H7 (cell line): Measurements from ENCODE around the gene CFAP52. TPM values are rescaled to one million over a fixed set of nuclear protein-coding genes. Genes with fewer than 3 reads are reported as not detected.

Experiments
- DNase-seq: peaks from one replicate; pipeline ENCODE4 v3.0.0; 2012
- H3K27me3 ChIP-seq: 2 replicates; pipeline ENCODE4 v1.6.0; 2011; ENCODE audit warnings: mild to moderate bottlenecking, low read length; ENCODE audit not compliant: control insufficient read depth, insufficient read depth
- H3K36me3 ChIP-seq: replicated peaks from 2 replicates; pipeline ENCODE4 v1.5.1; 2011; ENCODE audit warnings: low read length; ENCODE audit not compliant: control insufficient read depth, insufficient read depth
- H3K4me3 ChIP-seq: 2 replicates; pipeline ENCODE4 v1.5.1; 2011; ENCODE audit warnings: low read depth, mild to moderate bottlenecking, control low read depth, low read length, moderate library complexity; ENCODE audit not compliant: insufficient read depth
- total RNA-seq: library from RNA; depleted of rRNA; stranded (reverse); fragments of >200 nt; shearing (Covaris generic); gene quantifications from 2 replicates; pipeline ENCODE4 v1.2.3, GENCODE V29; 2014; rRNA removed

Gene CFAP52, protein sequence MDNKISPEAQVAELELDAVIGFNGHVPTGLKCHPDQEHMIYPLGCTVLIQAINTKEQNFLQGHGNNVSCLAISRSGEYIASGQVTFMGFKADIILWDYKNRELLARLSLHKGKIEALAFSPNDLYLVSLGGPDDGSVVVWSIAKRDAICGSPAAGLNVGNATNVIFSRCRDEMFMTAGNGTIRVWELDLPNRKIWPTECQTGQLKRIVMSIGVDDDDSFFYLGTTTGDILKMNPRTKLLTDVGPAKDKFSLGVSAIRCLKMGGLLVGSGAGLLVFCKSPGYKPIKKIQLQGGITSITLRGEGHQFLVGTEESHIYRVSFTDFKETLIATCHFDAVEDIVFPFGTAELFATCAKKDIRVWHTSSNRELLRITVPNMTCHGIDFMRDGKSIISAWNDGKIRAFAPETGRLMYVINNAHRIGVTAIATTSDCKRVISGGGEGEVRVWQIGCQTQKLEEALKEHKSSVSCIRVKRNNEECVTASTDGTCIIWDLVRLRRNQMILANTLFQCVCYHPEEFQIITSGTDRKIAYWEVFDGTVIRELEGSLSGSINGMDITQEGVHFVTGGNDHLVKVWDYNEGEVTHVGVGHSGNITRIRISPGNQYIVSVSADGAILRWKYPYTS
- total RNA-seq, result not detected in 2 replicates

DNA sequence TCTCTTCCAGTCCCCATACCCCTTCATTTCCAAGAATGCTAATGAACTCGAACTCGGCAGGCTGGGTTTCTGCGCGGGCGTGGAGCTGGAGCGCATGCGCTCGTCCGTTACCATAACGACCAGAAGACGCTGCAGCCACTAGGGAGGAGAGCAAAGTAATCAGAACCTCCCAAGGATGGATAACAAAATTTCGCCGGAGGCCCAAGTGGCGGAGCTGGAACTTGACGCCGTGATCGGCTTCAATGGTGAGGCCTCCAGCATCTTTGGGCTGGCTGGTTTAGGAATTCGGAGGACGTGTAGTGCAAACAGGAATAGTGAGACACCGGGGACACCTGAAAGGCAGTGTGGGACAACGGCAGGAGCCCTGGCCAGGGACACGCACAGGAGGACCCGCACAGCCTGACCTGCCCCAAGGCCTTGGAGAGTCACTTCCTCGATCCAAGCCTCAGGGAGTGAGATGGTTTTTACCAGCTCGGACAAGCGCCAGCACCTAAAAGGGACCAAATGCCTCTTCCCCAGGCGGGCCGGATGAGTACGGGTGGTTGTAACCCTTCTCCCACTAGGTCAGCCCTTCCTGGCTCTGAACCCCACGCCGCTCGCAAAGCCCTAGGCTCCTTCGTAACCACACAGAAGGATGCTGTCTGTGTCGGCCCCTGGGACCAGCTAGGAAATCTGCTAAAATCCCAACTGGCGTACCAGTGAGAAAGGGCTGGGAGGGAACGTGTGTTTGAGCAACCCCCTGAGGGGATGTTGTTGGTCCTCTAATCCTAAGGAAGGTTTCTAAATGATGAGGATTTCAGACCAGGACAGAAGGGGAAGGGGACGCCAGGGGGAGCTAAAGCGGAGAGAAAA is at the start of gene CFAP52:
CFAP52 (plus strand) TSS at position 122 of the 852 bp plus-strand sequence; CDS start at position 176, 54 bp downstream.
- H3K36me3 ChIP-seq, result no peaks in the 10 kb centered on the region
- H3K27me3 ChIP-seq, result no peaks in the 10 kb centered on the region
- peak; percentile 88 for DNase-seq
- peak within 1 kb of the TSS; percentile 86 for H3K4me3 ChIP-seq

DNA sequence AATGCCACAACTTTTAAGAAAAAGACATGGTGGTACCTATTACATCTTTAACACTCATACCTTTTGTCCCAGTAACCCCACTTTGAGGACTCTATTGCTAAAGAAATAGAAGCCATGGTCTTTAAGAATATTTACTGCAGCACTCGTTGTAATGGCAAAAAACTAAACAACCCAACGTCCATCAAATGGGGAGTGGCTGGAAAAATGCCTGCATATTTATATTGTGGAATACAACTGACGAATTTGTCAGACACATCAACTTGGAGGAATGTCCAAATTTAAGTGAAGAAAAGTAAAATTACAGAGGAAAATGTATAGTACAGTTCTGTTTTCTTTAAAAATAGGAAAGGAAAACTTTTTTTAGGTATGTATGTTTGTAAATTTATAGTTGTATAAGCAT is 48.7 kb upstream of the CFAP52 start:
- DNase-seq, result no peak
- H3K4me3 ChIP-seq, result no peak overlapping the region

DNA sequence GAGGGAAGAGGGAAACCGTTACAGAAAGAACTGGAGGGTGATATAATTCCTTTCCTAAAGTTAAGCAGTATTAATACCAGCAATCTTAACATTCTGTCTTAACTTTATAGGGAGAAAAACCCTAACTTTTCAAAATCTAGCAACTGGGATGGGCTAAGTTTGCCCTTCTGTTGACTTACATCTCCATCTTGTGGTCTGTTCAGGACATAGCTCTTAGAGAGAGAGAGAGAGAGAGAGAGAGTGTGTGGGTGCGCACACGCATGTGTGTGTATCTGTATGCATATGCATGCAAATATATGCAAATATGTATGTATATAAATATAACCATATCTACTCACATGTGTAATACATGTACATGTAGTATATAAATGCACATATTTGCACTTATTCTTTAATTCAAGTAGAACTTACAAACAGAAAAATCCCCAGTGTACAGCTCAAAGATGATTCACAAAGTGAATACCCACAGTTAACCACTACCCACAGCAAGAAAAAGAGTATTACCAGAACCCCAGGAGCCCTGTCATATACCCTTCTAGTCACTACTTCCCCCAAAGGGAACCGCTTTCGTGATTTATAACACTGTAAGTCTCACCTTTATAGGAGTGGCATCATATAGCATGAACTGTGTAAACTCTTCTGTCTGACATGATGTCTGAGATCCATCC is 47.3 kb upstream of the CFAP52 start:
- DNase-seq, result peak; percentile 63
- Histone ChIP-seq H3K36me3 (no peaks in the 10 kb centered on the region), H3K27me3 (no peaks in the 10 kb centered on the region), H3K4me3 (no peak overlapping the region)

More for the DNA sequence above, 48.7 kb upstream of the CFAP52 start:
- no peaks in the 10 kb centered on the region for H3K36me3 ChIP-seq
- no peaks in the 10 kb centered on the region for H3K27me3 ChIP-seq

DNA sequence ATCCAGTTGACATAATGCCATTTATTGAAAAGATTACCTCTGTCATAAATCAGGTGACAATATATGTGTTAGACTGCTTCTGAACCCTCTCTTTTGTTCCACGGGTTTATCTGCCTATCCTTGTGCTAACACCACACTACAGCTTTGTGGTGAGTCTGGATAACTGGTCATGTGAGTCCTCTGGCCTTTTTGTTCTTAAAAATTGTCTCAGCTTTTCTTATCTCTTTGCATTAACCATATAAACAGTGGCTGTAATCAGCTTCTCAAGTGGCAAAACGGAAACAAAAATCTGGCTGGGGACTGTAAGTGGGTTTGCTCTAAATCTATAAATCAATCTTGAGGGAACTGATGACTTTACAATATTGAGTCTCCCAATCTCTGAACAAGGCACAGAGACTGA is 45.4 kb upstream of the CFAP52 start:
- no peak for DNase-seq

DNA sequence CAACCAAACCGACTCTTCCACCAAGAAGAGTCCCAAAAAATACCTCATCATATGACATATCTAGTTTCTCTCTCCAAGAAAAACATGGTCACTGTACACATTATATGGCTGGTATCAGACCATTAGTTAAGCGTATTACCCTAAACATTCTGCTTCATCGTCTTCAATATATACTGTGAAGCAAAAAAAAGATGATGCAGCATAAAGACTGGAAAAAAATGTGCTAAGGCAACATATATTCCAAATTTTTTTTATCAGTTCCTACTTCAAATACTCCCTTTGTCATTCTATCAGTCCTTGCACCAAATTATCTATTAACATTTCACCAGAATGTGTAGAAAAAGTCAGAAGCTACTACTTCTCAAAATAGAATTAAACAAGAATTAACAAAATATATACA is 43.7 kb upstream of the CFAP52 start:
- no peak for DNase-seq
- no peak overlapping the region for H3K4me3 ChIP-seq
- no peaks in the 10 kb centered on the region for H3K27me3 ChIP-seq
- no peaks in the 10 kb centered on the region for H3K36me3 ChIP-seq

More for the DNA sequence above, 45.4 kb upstream of the CFAP52 start:
- Histone ChIP-seq H3K27me3 (no peaks in the 10 kb centered on the region), H3K36me3 (no peaks in the 10 kb centered on the region), H3K4me3 (no peak overlapping the region)

DNA sequence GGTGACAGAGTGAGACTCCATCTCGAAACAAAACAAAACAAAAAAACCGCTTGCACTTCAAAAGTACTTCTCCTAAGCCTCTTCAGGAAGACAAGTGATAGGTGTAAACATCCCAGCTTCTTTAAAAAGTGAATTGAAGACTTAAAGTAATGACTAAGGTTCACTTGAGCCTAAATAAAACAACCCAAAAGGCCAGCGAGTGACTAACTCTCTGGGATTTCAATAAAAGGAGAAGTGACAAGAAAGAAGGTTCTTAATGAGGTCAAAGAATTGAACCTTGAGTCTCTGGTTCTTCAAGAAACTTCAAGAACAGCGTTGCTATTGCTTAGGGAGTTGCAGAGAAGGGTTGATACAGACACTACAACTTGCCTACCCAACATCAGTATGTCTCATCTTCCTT is 43.0 kb upstream of the CFAP52 start:
- DNase-seq, result no peak
- Histone ChIP-seq H3K27me3 (no peaks in the 10 kb centered on the region), H3K4me3 (no peak overlapping the region)

DNA sequence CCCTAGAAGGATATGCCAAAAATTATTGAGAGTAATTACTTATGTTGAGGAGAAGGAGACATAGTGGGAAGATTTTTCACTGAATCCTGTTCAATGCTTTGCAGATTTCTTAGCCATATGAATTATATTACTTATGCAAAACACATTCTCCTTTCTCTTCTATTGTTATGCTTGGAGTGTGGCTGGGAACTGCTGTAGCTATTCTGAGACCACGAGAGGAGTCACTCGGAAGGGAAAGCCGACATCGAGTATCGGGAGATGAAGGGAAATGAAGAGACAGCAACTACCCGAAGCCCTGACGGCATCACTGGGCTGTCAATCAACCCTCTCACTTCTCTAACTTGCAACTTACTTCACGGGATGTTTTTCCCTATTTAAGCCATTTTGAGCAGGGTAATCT is 40.4 kb upstream of the CFAP52 start:
- no peaks in the 10 kb centered on the region for H3K36me3 ChIP-seq
- H3K27me3 ChIP-seq, result no peaks in the 10 kb centered on the region
- no peak for DNase-seq
- no peak overlapping the region for H3K4me3 ChIP-seq

More for the DNA sequence above, 43.0 kb upstream of the CFAP52 start:
- no peaks in the 10 kb centered on the region for H3K36me3 ChIP-seq

DNA sequence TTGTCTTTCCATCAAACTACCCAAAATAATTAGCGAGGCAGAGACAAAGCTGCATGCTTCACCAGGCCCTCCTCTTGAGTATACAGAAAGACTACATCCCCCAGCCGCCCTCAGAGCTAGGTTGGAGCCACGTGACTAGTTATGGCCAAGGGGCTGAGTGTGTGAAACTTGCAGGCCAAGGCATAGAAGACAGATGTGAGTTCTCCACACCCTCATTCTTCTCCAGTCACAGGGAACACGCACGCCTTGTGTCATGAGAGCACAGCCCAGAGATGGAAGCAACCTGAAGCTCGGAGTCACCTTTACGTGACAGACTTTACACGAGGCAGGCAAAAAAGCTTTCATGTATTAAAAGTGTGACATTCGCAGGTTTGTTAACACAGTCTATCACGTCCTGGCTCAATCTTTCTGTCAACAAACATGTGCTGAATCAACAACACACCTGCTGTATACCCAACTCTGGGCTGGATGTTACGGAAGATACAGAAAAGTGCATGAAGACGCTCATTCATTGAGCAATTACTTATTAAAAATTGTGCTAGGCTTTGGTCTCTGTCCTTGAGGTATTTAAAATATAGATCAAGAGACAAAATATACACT is 39.2 kb upstream of the CFAP52 start:
- no peak for DNase-seq
- Histone ChIP-seq H3K36me3 (no peaks in the 10 kb centered on the region), H3K27me3 (no peaks in the 10 kb centered on the region), H3K4me3 (no peak overlapping the region)

DNA sequence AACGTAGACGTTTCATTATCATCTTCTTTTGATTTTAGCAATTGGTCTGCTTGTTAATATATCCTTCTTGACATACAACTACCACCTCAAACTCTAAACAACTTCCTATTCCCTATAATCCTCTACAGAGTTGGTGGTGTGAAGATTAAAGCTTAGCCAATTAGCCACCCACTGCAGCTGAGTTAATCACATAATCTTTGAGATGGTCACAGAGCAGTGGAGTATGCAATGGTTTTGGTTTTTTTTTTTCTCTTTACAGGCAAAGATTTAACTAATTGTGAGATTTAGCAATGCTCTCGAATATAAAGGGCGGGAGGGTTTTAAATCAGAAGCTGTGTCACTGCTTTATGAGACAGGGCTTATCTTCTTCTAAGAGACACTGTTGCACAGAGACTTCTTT is 37.8 kb upstream of the CFAP52 start:
- H3K36me3 ChIP-seq, result no peaks in the 10 kb centered on the region
- no peaks in the 10 kb centered on the region for H3K27me3 ChIP-seq
- no peak for DNase-seq
- no peak overlapping the region for H3K4me3 ChIP-seq

DNA sequence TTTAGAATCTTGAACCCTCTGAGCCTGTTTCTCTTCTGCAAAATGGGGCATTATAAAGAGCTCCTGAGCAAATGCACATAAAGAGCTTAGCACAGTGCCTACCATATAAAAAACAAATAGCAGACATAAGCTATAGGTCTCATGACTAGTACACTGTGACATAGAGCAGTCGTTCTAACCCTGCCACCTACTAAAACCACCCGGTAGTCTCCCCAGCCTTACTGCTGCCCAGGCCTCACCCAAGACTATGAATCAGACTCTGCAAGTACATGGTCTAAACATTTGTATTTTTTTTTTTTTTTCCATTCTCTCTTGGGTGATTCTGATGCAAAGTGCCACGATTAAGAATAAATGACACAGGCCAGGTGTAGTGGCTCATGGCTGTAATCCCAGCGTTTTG is 34.7 kb upstream of the CFAP52 start:
- no peaks in the 10 kb centered on the region for H3K36me3 ChIP-seq
- no peaks in the 10 kb centered on the region for H3K27me3 ChIP-seq
- DNase-seq, result no peak
- no peak overlapping the region for H3K4me3 ChIP-seq

DNA sequence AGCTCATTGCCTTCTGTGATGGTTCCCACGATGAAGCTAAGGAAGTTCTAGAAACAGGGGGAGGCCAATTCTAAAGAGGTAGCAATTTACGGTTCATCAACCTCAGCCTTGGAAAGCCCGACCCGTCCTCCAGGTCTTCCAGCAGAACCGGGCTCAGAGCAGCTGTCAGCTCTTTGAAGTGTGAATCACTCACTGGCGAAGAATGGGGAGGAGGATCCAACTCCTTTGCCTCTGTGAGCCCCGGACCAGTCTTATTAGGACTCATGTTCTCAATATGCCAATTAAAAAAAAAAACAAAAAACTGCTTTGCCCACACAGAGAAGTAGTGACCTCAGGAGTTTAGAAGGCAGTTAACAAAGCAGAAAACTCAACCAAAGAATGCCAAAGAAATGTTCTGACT is 32.2 kb upstream of the CFAP52 start:
- Histone ChIP-seq H3K4me3 (no peak overlapping the region), H3K36me3 (no peaks in the 10 kb centered on the region), H3K27me3 (no peaks in the 10 kb centered on the region)
- no peak for DNase-seq

DNA sequence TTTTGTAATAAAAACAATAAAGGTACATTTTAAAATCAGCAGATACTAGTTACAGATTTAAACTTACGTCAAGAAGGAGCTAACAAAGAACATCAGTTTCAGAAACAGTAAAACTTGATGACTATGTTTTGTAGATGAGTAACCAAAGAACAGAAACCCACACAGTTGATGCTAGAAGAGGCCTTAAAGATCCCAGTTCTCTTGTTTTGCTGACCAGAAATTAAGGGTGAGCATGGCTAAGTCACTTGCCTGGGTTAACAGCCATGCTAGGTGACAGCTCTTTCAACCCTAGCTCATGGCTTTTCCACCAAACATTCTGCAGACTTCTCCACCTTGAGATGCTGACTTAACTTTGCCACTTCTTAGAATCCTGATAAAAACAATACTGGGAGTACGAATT is 27.2 kb upstream of the CFAP52 start:
- Histone ChIP-seq H3K4me3 (no peak overlapping the region), H3K36me3 (no peaks in the 10 kb centered on the region), H3K27me3 (no peaks in the 10 kb centered on the region)
- DNase-seq, result no peak

DNA sequence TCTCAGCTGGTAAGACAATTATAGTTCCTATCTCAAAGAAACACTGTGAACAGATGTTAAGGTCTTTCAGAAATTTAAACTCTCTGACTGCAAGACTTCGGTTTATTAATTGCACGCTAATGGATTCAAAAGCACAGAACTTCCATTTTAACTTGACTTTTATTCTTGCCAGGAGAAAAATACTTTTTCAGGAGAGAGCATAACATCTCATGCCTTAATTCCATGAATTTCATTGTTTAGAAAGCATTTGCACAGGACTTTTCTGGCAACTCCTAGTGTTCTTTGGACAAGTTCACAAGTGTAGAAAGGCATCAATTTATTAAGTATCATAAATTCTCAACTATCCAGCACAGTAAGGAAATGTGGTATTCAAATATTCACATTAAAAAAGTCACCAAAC is 23.3 kb upstream of the CFAP52 start:
- no peak for DNase-seq
- H3K36me3 ChIP-seq, result no peaks in the 10 kb centered on the region

DNA sequence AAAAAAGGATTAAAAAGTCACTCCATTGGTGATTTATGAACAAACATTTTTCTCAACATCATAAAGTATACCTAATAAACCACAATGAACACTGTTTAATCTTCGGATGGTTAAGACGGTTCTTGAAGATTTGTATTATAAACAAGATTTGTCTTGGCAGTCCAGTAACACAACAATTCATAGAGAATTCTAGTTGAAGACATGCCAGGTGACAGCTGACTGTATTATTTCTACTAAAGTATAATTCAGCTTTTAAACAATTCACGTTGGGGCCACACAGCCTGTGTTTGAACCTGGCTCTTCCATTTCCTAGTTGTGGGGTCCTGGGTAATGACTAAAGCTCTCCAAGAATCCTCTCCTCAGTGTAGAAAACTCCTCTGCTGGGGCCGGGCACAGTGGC is 22.8 kb upstream of the CFAP52 start:
- H3K36me3 ChIP-seq, result no peaks in the 10 kb centered on the region
- no peak overlapping the region for H3K4me3 ChIP-seq
- no peak for DNase-seq
- H3K27me3 ChIP-seq, result no peaks in the 10 kb centered on the region

More for the DNA sequence above, 23.3 kb upstream of the CFAP52 start:
- Histone ChIP-seq H3K27me3 (no peaks in the 10 kb centered on the region), H3K4me3 (no peak overlapping the region)
